TTC549 (cell line): ENCODE results near the gene CDK14.
"Not testable (repeated sequence)": the region's sequence is repeated elsewhere in the genome, so short reads cannot be mapped to it uniquely, and the experiment has no call there.

Experiments used
- FAIRE-seq: peaks from 2 replicates; lab custom pipeline; 2012; peaks lifted over from hg19 to GRCh38; lab: Jason Lieb, UNC

The CDK14 gene

GRCh38 chr7:90804370-90804769 is 208.2 kb downstream of the CDK14 start:
- FAIRE-seq: no peak

- FAIRE-seq: not testable (repeated sequence)
Observed at GRCh38 chr7:90815552-90815951, 219.4 kb downstream of the CDK14 start.

- FAIRE-seq: no peak
Observed at GRCh38 chr7:90816511-90817142, 220.5 kb downstream of the CDK14 start.

- no peak for FAIRE-seq
Observed at GRCh38 chr7:90817151-90817550, 221.0 kb downstream of the CDK14 start.

- FAIRE-seq: no peak
Observed at GRCh38 chr7:90817846-90818245, 221.7 kb downstream of the CDK14 start.

- no peak for FAIRE-seq
Observed at GRCh38 chr7:90818341-90818740, 222.2 kb downstream of the CDK14 start.

- no peak for FAIRE-seq
Observed at GRCh38 chr7:90821961-90822620, 226.0 kb downstream of the CDK14 start.

- FAIRE-seq: no peak
Observed at GRCh38 chr7:90824386-90825307, 228.5 kb downstream of the CDK14 start.

- no peak for FAIRE-seq
Observed at GRCh38 chr7:90825779-90826178, 229.7 kb downstream of the CDK14 start.

GRCh38 chr7:90828601-90829000 is 232.5 kb downstream of the CDK14 start:
- no peak for FAIRE-seq

GRCh38 chr7:90830308-90830707 is 234.2 kb downstream of the CDK14 start:
- no peak for FAIRE-seq

- FAIRE-seq: no peak
Observed at GRCh38 chr7:90832726-90833125, 236.6 kb downstream of the CDK14 start.

GRCh38 chr7:90833443-90833842 is 237.3 kb downstream of the CDK14 start:
- no peak for FAIRE-seq

GRCh38 chr7:90834771-90835170 is 238.7 kb downstream of the CDK14 start:
- no peak for FAIRE-seq

- FAIRE-seq: no peak
Observed at GRCh38 chr7:90835861-90836260, 239.7 kb downstream of the CDK14 start.

GRCh38 chr7:90836937-90837336 is 240.8 kb downstream of the CDK14 start:
- no peak for FAIRE-seq

- FAIRE-seq: no peak
Observed at GRCh38 chr7:90838799-90839198, 242.7 kb downstream of the CDK14 start.

- no peak for FAIRE-seq
Observed at GRCh38 chr7:90839316-90839715, 243.2 kb downstream of the CDK14 start.

GRCh38 chr7:90839727-90840291 is 243.7 kb downstream of the CDK14 start:
- FAIRE-seq: no peak

- FAIRE-seq: no peak
Observed at GRCh38 chr7:90841759-90842429, 245.8 kb downstream of the CDK14 start.

GRCh38 chr7:90842430-90842788 is 246.3 kb downstream of the CDK14 start:
- no peak for FAIRE-seq

GRCh38 chr7:90843472-90843871 is 247.4 kb downstream of the CDK14 start:
- no peak for FAIRE-seq
